ENCODE measurements around the gene RBKS.

Gene RBKS

DNA sequence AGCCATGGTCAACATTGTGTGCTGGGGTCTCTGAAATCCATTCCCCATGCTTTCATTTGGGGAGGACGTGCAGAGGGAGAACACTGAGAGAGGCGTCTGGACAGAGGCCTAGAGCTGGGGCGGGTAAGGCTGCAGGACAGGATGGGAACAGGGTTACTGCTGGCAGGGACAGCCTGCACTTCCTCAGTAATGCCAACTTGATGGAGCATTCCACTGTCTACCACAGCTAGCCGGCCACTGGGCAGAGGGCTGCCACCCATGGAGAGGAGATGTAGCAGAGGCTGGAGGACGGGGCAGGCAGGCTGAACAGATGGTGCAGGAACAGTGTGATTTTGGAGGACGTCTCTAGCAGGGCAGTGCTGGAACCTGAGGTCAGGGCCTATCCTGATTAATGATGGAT, 89.3 kb downstream of the RBKS start:
- no peak overlapping the region for H3K4me3 ChIP-seq (ENCODE audit: low read depth, low read length)
- POLR2A ChIA-PET: no interaction called here
- H3K9me3 ChIP-seq (ENCODE audit: control insufficient read depth, insufficient read depth, low read depth, low read length): no peaks in the 10 kb centered on the region
- no peaks in the 10 kb centered on the region for H3K36me3 ChIP-seq (ENCODE audit: control insufficient read depth in 2 of 2, insufficient read depth in 1 of 2, low read length in 2 of 2)
- H3K4me1 ChIP-seq (ENCODE audit: control insufficient read depth, insufficient read depth, low read length): no peaks in the 10 kb centered on the region
- TF ChIP-seq ZNF843 (tag by site-specific recombination; IDR thresholded peaks at IDR 0.05): no peak
- no peak for TF ChIP-seq ZNF19 (tag by site-specific recombination; IDR thresholded peaks at IDR 0.05; ENCODE audit: low read depth)
- TF ChIP-seq ZNF2 (tag by site-specific recombination; IDR thresholded peaks at IDR 0.05): no peak
- no peak for TF ChIP-seq ZNF513 (tag by site-specific recombination; IDR thresholded peaks at IDR 0.05)
- TF ChIP-seq SETDB1 (IDR thresholded peaks at IDR 0.05; ENCODE audit: insufficient read length, low read length): no peak
- CTCF ChIA-PET: interaction anchor here (1.3 kb wide), 1 partner anchor 28 kb away, joined by 4 read pairs; no protein-coding TSS in a partner anchor
- no peak overlapping the region for H3K27ac ChIP-seq (ENCODE audit: extremely low read depth, low read depth, low read length)

- CTCF ChIA-PET: interaction anchor here (0.6 to 2.3 kb wide), 3 partner anchors 9 to 45 kb away, joined by 3 to 8 read pairs (median 4); no protein-coding TSS in a partner anchor
- H3K4me3 ChIP-seq (ENCODE audit: low read depth, low read length): no peak overlapping the region
- no peaks in the 10 kb centered on the region for H3K4me1 ChIP-seq (ENCODE audit: control insufficient read depth, insufficient read depth, low read length)
- no peak overlapping the region for H3K27ac ChIP-seq (ENCODE audit: extremely low read depth, low read depth, low read length)
- no peaks in the 10 kb centered on the region for H3K36me3 ChIP-seq (ENCODE audit: control insufficient read depth in 2 of 2, insufficient read depth in 1 of 2, low read length in 2 of 2)
- TF ChIP-seq ZBTB7A (tag by site-specific recombination; IDR thresholded peaks at IDR 0.05; ENCODE audit: low read depth) (no peak), ZNF513 (tag by site-specific recombination; IDR thresholded peaks at IDR 0.05) (no peak), SCRT2 (tag by site-specific recombination; IDR thresholded peaks at IDR 0.05) (no peak), ZSCAN18 (tag by site-specific recombination; IDR thresholded peaks at IDR 0.05) (no peak), ZNF530 (tag by site-specific recombination; IDR thresholded peaks at IDR 0.05; ENCODE audit: low read depth) (no peak), ZNF175 (tag by site-specific recombination; IDR thresholded peaks at IDR 0.05) (no peak), PRDM1 (tag by site-specific recombination; IDR thresholded peaks at IDR 0.05) (no peak), ZNF558 (tag by site-specific recombination; IDR thresholded peaks at IDR 0.05) (no peak), ZNF658 (tag by site-specific recombination; IDR thresholded peaks at IDR 0.05) (no peak), ZNF394 (tag by site-specific recombination; IDR thresholded peaks at IDR 0.05; ENCODE audit: borderline replicate concordance) (no peak), ZNF571 (tag by site-specific recombination; IDR thresholded peaks at IDR 0.05) (no peak), ZSCAN30 (tag by site-specific recombination; IDR thresholded peaks at IDR 0.05) (no peak), KLF10 (tag by site-specific recombination; IDR thresholded peaks at IDR 0.05) (no peak)
- TF ChIP-seq, protein P1, sequence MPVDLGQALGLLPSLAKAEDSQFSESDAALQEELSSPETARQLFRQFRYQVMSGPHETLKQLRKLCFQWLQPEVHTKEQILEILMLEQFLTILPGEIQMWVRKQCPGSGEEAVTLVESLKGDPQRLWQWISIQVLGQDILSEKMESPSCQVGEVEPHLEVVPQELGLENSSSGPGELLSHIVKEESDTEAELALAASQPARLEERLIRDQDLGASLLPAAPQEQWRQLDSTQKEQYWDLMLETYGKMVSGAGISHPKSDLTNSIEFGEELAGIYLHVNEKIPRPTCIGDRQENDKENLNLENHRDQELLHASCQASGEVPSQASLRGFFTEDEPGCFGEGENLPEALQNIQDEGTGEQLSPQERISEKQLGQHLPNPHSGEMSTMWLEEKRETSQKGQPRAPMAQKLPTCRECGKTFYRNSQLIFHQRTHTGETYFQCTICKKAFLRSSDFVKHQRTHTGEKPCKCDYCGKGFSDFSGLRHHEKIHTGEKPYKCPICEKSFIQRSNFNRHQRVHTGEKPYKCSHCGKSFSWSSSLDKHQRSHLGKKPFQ (tag by site-specific recombination; IDR thresholded peaks at IDR 0.05): no peak
- POLR2A ChIA-PET: interaction anchor here (0.7 to 2.0 kb wide), 3 partner anchors 91 to 647 kb away, joined by 3 to 5 read pairs (median 4); partner anchors contain the start of genes BABAM2 and RBKS
- H3K9me3 ChIP-seq (ENCODE audit: control insufficient read depth, insufficient read depth, low read depth, low read length): no peaks in the 10 kb centered on the region
These were observed 90.6 kb downstream of the RBKS start for GRCh38 chr2:27799646-27800010.

Data from HEK293 (cell line).